Testis (tissue), 3 donors: ENCODE data around the gene LPP. TPM values are rescaled to one million over a fixed set of nuclear protein-coding genes. Genes with fewer than 3 reads are reported as not detected.

Experiments used
- DNase-seq: peaks from one replicate; pipeline ENCODE4 v3.0.0-alpha.2; 2019
- H3K27ac ChIP-seq, 2 donors: fragments of 200-600 bp; sonication (generic); one replicate each; pipeline ENCODE4 v1.5.1; 2019
- H3K27me3 ChIP-seq: fragments of 200-600 bp; sonication (generic); one replicate; pipeline ENCODE4 v1.5.1; 2019
- H3K36me3 ChIP-seq: fragments of 200-600 bp; sonication (generic); one replicate; pipeline ENCODE4 v1.5.1; 2017; ENCODE audit warnings: low read depth; ENCODE audit errors: missing control alignments
- H3K4me1 ChIP-seq: fragments of 200-600 bp; sonication (generic); one replicate; pipeline ENCODE4 v1.5.1; 2019
- H3K4me3 ChIP-seq, 2 donors: fragments of 200-600 bp; sonication (generic); one replicate each; pipeline ENCODE4 v1.5.1; 2017 to 2019
- H3K9me3 ChIP-seq: fragments of 200-600 bp; sonication (generic); one replicate; pipeline ENCODE4 v1.5.1; 2017
- CTCF ChIP-seq, 3 experiments: fragments of 450-650 bp in 2 of 3; fragments of 200-600 bp in 1 of 3; sonication (generic) in 1 of 3; IDR thresholded peaks; one replicate each; pipeline ENCODE4 v1.5.1; 2016 to 2019; ENCODE audit warnings: antibody characterized with exemption in 3 of 3, mild to moderate bottlenecking in 2 of 3, moderate library complexity in 1 of 3
- POLR2A ChIP-seq: fragments of 450-650 bp; IDR thresholded peaks from one replicate; pipeline ENCODE4 v1.6.1; 2017; ENCODE audit warnings: antibody characterized with exemption, mild to moderate bottlenecking, moderate library complexity
- WGBS, 2 donors: methylation state at CpG; one replicate each; pipeline ENCODE4 v1.1.5; 2018; 5-methylcytosine and 5-hydroxymethylcytosine counted together
- intact Hi-C: fragments of 100-400 bp; cut with DNase I; formaldehyde crosslinking; loops from one replicate; pipeline ENCODE4 v1.15.1; 2023; ENCODE audit warnings: low total_unique reads
- polyA plus RNA-seq: library from polyadenylated mRNA; stranded (reverse); fragments of 350-450 nt; fragmentation: Illumina TruSeq; extraction: RNeasy Lipid Tissue Mini Kit (QIAGEN cat#74804); gene quantifications from one replicate; pipeline ENCODE4 v1.2.3, GENCODE V29; 2014; ENCODE audit warnings: low read depth, low replicate concordance; ENCODE audit not compliant: insufficient read depth
- total RNA-seq, 2 donors: library from RNA; depleted of rRNA; stranded (reverse); fragments of >200 nt; gene quantifications; one replicate each; pipeline ENCODE4 v1.2.3, GENCODE V29; 2016

LPP gene
- total and polyA plus RNA-seq, 3 donors from 2014 or later: 89.9 to 135 (median 132) TPM

GRCh38 chr3:188338086-188338485 lies 184.1 kb downstream of the LPP start:
- no peak for TF ChIP-seq POLR2A
- intact Hi-C loops: no loop called here
- Histone ChIP-seq H3K27me3 (no peaks in the 10 kb centered on the region), H3K4me1 (no peaks in the 10 kb centered on the region), H3K9me3 (no peaks in the 10 kb centered on the region), H3K36me3 (no peaks in the 10 kb centered on the region), H3K27ac (no peak overlapping the region), H3K4me3 (no peak overlapping the region)
- no peak for DNase-seq

- H3K27ac ChIP-seq: no peak overlapping the region
- intact Hi-C loops: no loop called here
- H3K4me1 ChIP-seq: no peaks in the 10 kb centered on the region
- no peak for TF ChIP-seq CTCF (IDR thresholded peaks at IDR 0.05)
- no peak for TF ChIP-seq POLR2A
- WGBS, 2 donors: 85 to 88% methylated on average over 11 of the region's 11 CpGs
- DNase-seq: no peak
- H3K4me3 ChIP-seq: no peak overlapping the region
- H3K27me3 ChIP-seq: no peaks in the 10 kb centered on the region
- no peaks in the 10 kb centered on the region for H3K9me3 ChIP-seq
- H3K36me3 ChIP-seq: no peaks in the 10 kb centered on the region
Measured at GRCh38 chr3:188339410-188340295, 185.7 kb downstream of the LPP start.

GRCh38 chr3:188341501-188341900 lies 187.5 kb downstream of the LPP start:
- intact Hi-C loops: no loop called here
- TF ChIP-seq CTCF (IDR thresholded peaks at IDR 0.05): no peak
- no peak for TF ChIP-seq POLR2A
- no peak overlapping the region for H3K27ac ChIP-seq
- H3K4me3 ChIP-seq: no peak overlapping the region
- H3K27me3 ChIP-seq: no peaks in the 10 kb centered on the region
- H3K9me3 ChIP-seq: no peaks in the 10 kb centered on the region
- DNase-seq: no peak
- no peaks in the 10 kb centered on the region for H3K4me1 ChIP-seq
- WGBS, 2 donors: 86 to 90% methylated on average over 2 of the region's 2 CpGs
- no peaks in the 10 kb centered on the region for H3K36me3 ChIP-seq

GRCh38 chr3:188342991-188343732 lies 189.2 kb downstream of the LPP start:
- TF ChIP-seq CTCF (IDR thresholded peaks at IDR 0.05) (no peak), POLR2A (no peak)

GRCh38 chr3:188343894-188344293 lies 189.9 kb downstream of the LPP start:
- Histone ChIP-seq H3K27ac (no peak overlapping the region), H3K9me3 (no peaks in the 10 kb centered on the region), H3K4me3 (no peak overlapping the region), H3K4me1 (peaks cover 8% of the 10 kb centered on the region), H3K27me3 (no peaks in the 10 kb centered on the region), H3K36me3 (no peaks in the 10 kb centered on the region)
- WGBS, 2 donors: 38 to 47% methylated on average over 5 of the region's 5 CpGs
- TF ChIP-seq POLR2A: no peak
- no peak for TF ChIP-seq CTCF (IDR thresholded peaks at IDR 0.05)
- DNase-seq: no peak
- intact Hi-C loops: no loop called here

More at GRCh38 chr3:188342991-188343732, 189.2 kb downstream of the LPP start:
- DNase-seq: no peak
- Histone ChIP-seq H3K36me3 (no peaks in the 10 kb centered on the region), H3K9me3 (no peaks in the 10 kb centered on the region), H3K4me1 (peaks cover under 1% of the 10 kb centered on the region), H3K27me3 (no peaks in the 10 kb centered on the region), H3K27ac (no peak overlapping the region), H3K4me3 (no peak overlapping the region)
- 56 to 76% methylated on average over 9 of the region's 9 CpGs for WGBS, 2 donors
- intact Hi-C loops: no loop called here
